ENCODE data around the gene E2F8. TPM values are rescaled to one million over a fixed set of nuclear protein-coding genes. Genes with fewer than 3 reads are reported as not detected.

The E2F8 gene
- total and polyA plus RNA-seq, 9 of the 15 experiments (the other 6 are each of a cell fraction or from before 2014, with no cell fraction given), result 6.9 to 23.6 (median 12.1) TPM

- ChIA-PET CTCF (ENCODE audit: low intra/inter-chr PET ratio) (no interaction called here), POLR2A (interaction anchor here (0.6 to 1.2 kb wide), 4 partner anchors 13 to 1551 kb away, joined by 3 to 4 read pairs (median 3); no protein-coding TSS in a partner anchor)
- Histone ChIP-seq H3K4me2 (ENCODE audit: insufficient read depth, low read length) (no peak overlapping the region), H4K20me1 (replicated peaks; ENCODE audit: control insufficient read depth, insufficient read depth, low read length) (no peaks in the 10 kb centered on the region), H3K79me2 (ENCODE audit: control insufficient read depth, insufficient read depth, low read length) (no peaks in the 10 kb centered on the region), H2AFZ (ENCODE audit: low read depth, low read length) (no peak overlapping the region), H3K4me3 (no peak overlapping the region), H3K9me3 (replicated peaks; ENCODE audit: control insufficient read depth, insufficient read depth, low read depth, low read length) (no peaks in the 10 kb centered on the region), H3K27ac (ENCODE audit: extremely low read depth, low read depth, low read length) (no peak overlapping the region), H3K27me3 (ENCODE audit: control insufficient read depth in 2 of 2, insufficient read depth in 2 of 2, low read length in 2 of 2) (peaks cover 24 to 27% of the 10 kb centered on the region in 2 experiments), H3K36me3 (ENCODE audit: control insufficient read depth, insufficient read depth, low read length) (no peaks in the 10 kb centered on the region), H3K9me1 (ENCODE audit: control insufficient read depth, insufficient read depth, low read length) (no peaks in the 10 kb centered on the region), H3K9ac (ENCODE audit: insufficient read depth in 1 of 2, low read depth in 2 of 2, low read length in 2 of 2) (no peak overlapping the region), H3K4me1 (replicated peaks in 1 of 2; ENCODE audit: control insufficient read depth in 2 of 2, insufficient read depth in 2 of 2, low read length in 2 of 2) (peaks cover 0 to 4% of the 10 kb centered on the region in 2 experiments; a peak in 3 of 5 replicates)
- in situ Hi-C loops (cut with MboI), result no loop called here
- no peak for TF ChIP-seq BRD9 (IDR thresholded peaks at IDR 0.05; ENCODE audit: low read depth, partially characterized antibody)
- no peak for TF ChIP-seq DEAF1 (CRISPR knock-in tag; IDR thresholded peaks at IDR 0.05)
- TF ChIP-seq NFRKB (IDR thresholded peaks at IDR 0.05; ENCODE audit: low read depth), result no peak
- TF ChIP-seq CAMTA2 (CRISPR knock-in tag; conservative IDR thresholded peaks at IDR 0.05), result no peak
- no peak for TF ChIP-seq ZNF277 (CRISPR knock-in tag; IDR thresholded peaks at IDR 0.05; ENCODE audit: borderline replicate concordance)
- no peak for TF ChIP-seq ZNF175 (CRISPR knock-in tag; IDR thresholded peaks at IDR 0.05; ENCODE audit: low read depth)
- no peak for TF ChIP-seq ZNF507 (tag; conservative IDR thresholded peaks at IDR 0.05)
- TF ChIP-seq SMARCA4 (IDR thresholded peaks at IDR 0.05), result no peak
- no peak for TF ChIP-seq ZBTB12 (CRISPR knock-in tag; IDR thresholded peaks at IDR 0.05)
- TF ChIP-seq ZKSCAN1 (IDR thresholded peaks at IDR 0.05; ENCODE audit: low read depth, low read length), result no peak
- TF ChIP-seq SNRNP70 (optimal IDR thresholded peaks at IDR 0.05; ENCODE audit: low read depth, low read length), result no peak
- intact Hi-C loops (cut with micrococcal nuclease), result loop anchor here (10.0 kb wide), 1 partner anchor 142 kb away; no protein-coding TSS in a partner anchor
- BruUV-seq (replicated peaks), result no TSS peak
- WGBS (ENCODE audit: insufficient coverage, low coverage, missing lambda C conversion rate), result 7% methylated on average over 3 of the region's 3 CpGs
- ATAC-seq (no peak), DNase-seq (ENCODE audit: extremely low read depth in 1 of 4, low spot score in 3 of 4) (no peak), FAIRE-seq (no peak)
Observed at GRCh38 chr11:19216709-19217374, 23.9 kb downstream of the E2F8 start.

Measured in K562 (cell line).